Mesodermal cell (in vitro differentiated cells): ENCODE results near the gene ATP5PB.

Experiments used
- H3K27ac ChIP-seq: 2 replicates; pipeline ENCODE4 v1.7.0; 2013; ENCODE audit warnings: mild to moderate bottlenecking, low read depth, low read length, moderate library complexity; ENCODE audit not compliant: severe bottlenecking
- H3K36me3 ChIP-seq: 2 replicates; pipeline ENCODE4 v1.7.1; 2013; ENCODE audit warnings: mild to moderate bottlenecking, low read length, moderate library complexity; ENCODE audit not compliant: control insufficient read depth, insufficient read depth
- H3K4me1 ChIP-seq: one replicate; pipeline ENCODE4 v1.7.1; 2013; ENCODE audit warnings: mild to moderate bottlenecking, low read length; ENCODE audit not compliant: insufficient read depth, control insufficient read depth, poor library complexity, severe bottlenecking
- H3K4me3 ChIP-seq: 2 replicates; pipeline ENCODE4 v1.7.0; 2013; ENCODE audit warnings: low read length, control low read depth, mild to moderate bottlenecking; ENCODE audit not compliant: insufficient read depth, poor library complexity, severe bottlenecking; ENCODE audit errors: extremely low read depth
- H3K9me3 ChIP-seq: 2 replicates; pipeline ENCODE4 v1.7.1; 2013; ENCODE audit warnings: mild to moderate bottlenecking, low read length, moderate library complexity; ENCODE audit not compliant: control insufficient read depth
- WGBS, 2 experiments: methylation state at CpG; one replicate each; pipeline ENCODE4 v1.1.5; 2013; ENCODE audit warnings: missing lambda C conversion rate in 2 of 2; ENCODE audit not compliant: insufficient coverage in 2 of 2; 5-methylcytosine and 5-hydroxymethylcytosine counted together

Gene ATP5PB

GRCh38 chr1:111507411-111508201 is 58.3 kb downstream of the ATP5PB start:
- WGBS, 2 experiments = 25 to 31% methylated on average over 10 to 13 of the region's 15 CpGs
- Histone ChIP-seq H3K4me1 (peaks cover 17% of the 10 kb centered on the region), H3K4me3 (peak overlapping the region; percentile 26), H3K27ac (peak overlapping the region; percentile 90), H3K36me3 (no peaks in the 10 kb centered on the region), H3K9me3 (no peaks in the 10 kb centered on the region)

- H3K9me3 ChIP-seq = no peaks in the 10 kb centered on the region
- WGBS, 2 experiments = 88% methylated on average over 1 of the region's 3 CpGs; no CpG with 5 or more reads in 1 of the 2 experiments
- no peak overlapping the region for H3K27ac ChIP-seq
- H3K36me3 ChIP-seq = no peaks in the 10 kb centered on the region
- peaks cover 17% of the 10 kb centered on the region for H3K4me1 ChIP-seq
- H3K4me3 ChIP-seq = no peak overlapping the region
Observed at GRCh38 chr1:111509997-111510375, 60.7 kb downstream of the ATP5PB start.

GRCh38 chr1:111511370-111511769 is 62.1 kb downstream of the ATP5PB start:
- WGBS, 2 experiments = 62 to 66% methylated on average over 2 to 3 of the region's 3 CpGs
- no peak overlapping the region for H3K27ac ChIP-seq
- no peak overlapping the region for H3K4me3 ChIP-seq
- no peaks in the 10 kb centered on the region for H3K36me3 ChIP-seq
- H3K9me3 ChIP-seq = no peaks in the 10 kb centered on the region
- peaks cover 17% of the 10 kb centered on the region for H3K4me1 ChIP-seq
